NCI-H1105 treated with DMSO at 0.1 percent for 48 hours (cell line): ENCODE measurements around the gene ITPKB.
"Not testable (repeated sequence)": the region's sequence is repeated elsewhere in the genome, so short reads cannot be mapped to it uniquely, and the experiment has no call there.

Experiments
- DNase-seq: peaks from one replicate; lab custom pipeline; 2025; lab: John Stamatoyannopoulos, UW

Gene ITPKB

GRCh38 chr1:226624526-226624925, 114.6 kb downstream of the ITPKB start:
- no peak for DNase-seq

- DNase-seq = no peak
Observed at GRCh38 chr1:226622012-226622411, 117.1 kb downstream of the ITPKB start.

GRCh38 chr1:226619031-226619430, 120.1 kb downstream of the ITPKB start:
- DNase-seq = no peak

- no peak for DNase-seq
Observed at GRCh38 chr1:226618380-226618779, 120.7 kb downstream of the ITPKB start.

GRCh38 chr1:226617719-226618118, 121.4 kb downstream of the ITPKB start:
- not testable (repeated sequence) for DNase-seq

GRCh38 chr1:226617109-226617508, 122.0 kb downstream of the ITPKB start:
- DNase-seq = no peak

GRCh38 chr1:226616636-226617035, 122.4 kb downstream of the ITPKB start:
- DNase-seq = no peak

GRCh38 chr1:226615876-226616275, 123.2 kb downstream of the ITPKB start:
- DNase-seq = no peak

- not testable (repeated sequence) for DNase-seq
Observed at GRCh38 chr1:226611980-226612379, 127.1 kb downstream of the ITPKB start.

GRCh38 chr1:226611301-226611700, 127.8 kb downstream of the ITPKB start:
- no peak for DNase-seq

- no peak for DNase-seq
Observed at GRCh38 chr1:226610671-226611070, 128.4 kb downstream of the ITPKB start.

GRCh38 chr1:226609836-226610455, 129.1 kb downstream of the ITPKB start:
- DNase-seq = no peak

GRCh38 chr1:226608699-226609505, 130.2 kb downstream of the ITPKB start:
- DNase-seq = peak; percentile 44

- no peak for DNase-seq
Observed at GRCh38 chr1:226607821-226608220, 131.3 kb downstream of the ITPKB start.

- no peak for DNase-seq
Observed at GRCh38 chr1:226607268-226607660, 131.8 kb downstream of the ITPKB start.

GRCh38 chr1:226606311-226607267, 132.5 kb downstream of the ITPKB start:
- DNase-seq = no peak

- DNase-seq = no peak
Observed at GRCh38 chr1:226605318-226605950, 133.6 kb downstream of the ITPKB start.

GRCh38 chr1:226604560-226605317, 134.3 kb downstream of the ITPKB start:
- no peak for DNase-seq

- no peak for DNase-seq
Observed at GRCh38 chr1:226603858-226604559, 135.1 kb downstream of the ITPKB start.

GRCh38 chr1:226603022-226603857, 135.8 kb downstream of the ITPKB start:
- no peak for DNase-seq
